22Rv1 (cell line): ENCODE measurements around the gene FRA10AC1.

Experiments
- ZFX ChIP-seq: fragments of 450-650 bp; IDR thresholded peaks from 2 replicates; pipeline ENCODE4 v1.6.1; 2017; ENCODE audit warnings: antibody characterized with exemption, borderline replicate concordance
- TF ChIP-seq, protein P1 (sequence below): fragments of 450-650 bp; IDR thresholded peaks from 2 replicates; pipeline ENCODE4 v1.5.1; 2017; ENCODE audit warnings: mild to moderate bottlenecking

GRCh38 chr10:93703841-93704240 lies 1.4 kb upstream of the FRA10AC1 start:
- TF ChIP-seq, protein P1, sequence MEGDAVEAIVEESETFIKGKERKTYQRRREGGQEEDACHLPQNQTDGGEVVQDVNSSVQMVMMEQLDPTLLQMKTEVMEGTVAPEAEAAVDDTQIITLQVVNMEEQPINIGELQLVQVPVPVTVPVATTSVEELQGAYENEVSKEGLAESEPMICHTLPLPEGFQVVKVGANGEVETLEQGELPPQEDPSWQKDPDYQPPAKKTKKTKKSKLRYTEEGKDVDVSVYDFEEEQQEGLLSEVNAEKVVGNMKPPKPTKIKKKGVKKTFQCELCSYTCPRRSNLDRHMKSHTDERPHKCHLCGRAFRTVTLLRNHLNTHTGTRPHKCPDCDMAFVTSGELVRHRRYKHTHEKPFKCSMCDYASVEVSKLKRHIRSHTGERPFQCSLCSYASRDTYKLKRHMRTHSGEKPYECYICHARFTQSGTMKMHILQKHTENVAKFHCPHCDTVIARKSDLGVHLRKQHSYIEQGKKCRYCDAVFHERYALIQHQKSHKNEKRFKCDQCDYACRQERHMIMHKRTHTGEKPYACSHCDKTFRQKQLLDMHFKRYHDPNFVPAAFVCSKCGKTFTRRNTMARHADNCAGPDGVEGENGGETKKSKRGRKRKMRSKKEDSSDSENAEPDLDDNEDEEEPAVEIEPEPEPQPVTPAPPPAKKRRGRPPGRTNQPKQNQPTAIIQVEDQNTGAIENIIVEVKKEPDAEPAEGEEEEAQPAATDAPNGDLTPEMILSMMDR = no peak
- no peak for TF ChIP-seq ZFX
